GM12878 (cell line): Measurements from ENCODE around the gene PDE12. TPM values are rescaled to one million over a fixed set of nuclear protein-coding genes. Genes with fewer than 3 reads are reported as not detected.
A peak's percentile ranks its signal among the peaks of the same experiment; 100 is the strongest.

ENCODE experiments used
- ATAC-seq: fragments of 200-7000 bp; cut with Tn5 transposase; 3 replicates; pipeline ENCODE4 v1.9.1; 2020; ENCODE audit warnings: mild to moderate bottlenecking, moderate library complexity
- BruUV-seq: library from RNA; stranded (reverse); fragments of 400-500 nt; replicated peaks from 2 replicates; lab custom pipeline; 2021; lab: Mats Ljungman, UMichigan
- CTCF ChIA-PET: fragments of 300-600 bp; sonication (Branson Sonifier 250); formaldehyde crosslinking; extraction: SDS; loops from one replicate; lab custom pipeline; 2021; ENCODE audit warnings: inconsistent platforms; lab: Yijun Ruan, JAX
- POLR2A ChIA-PET: fragments of 350-600 bp; formaldehyde crosslinking; extraction: SDS; loops from one replicate; lab custom pipeline; 2021; ENCODE audit warnings: inconsistent platforms; lab: Charles Lee
- RAD21 ChIA-PET: fragments of 300-600 bp; sonication (Branson Sonifier 250); formaldehyde crosslinking; loops from one replicate; lab custom pipeline; 2023; ENCODE audit warnings: antibody characterized with exemption; ENCODE audit not compliant: unreplicated experiment; lab: Charles Lee
- SMC1A ChIA-PET: fragments of 300-600 bp; sonication (Branson Sonifier 250); formaldehyde crosslinking; loops from one replicate; lab custom pipeline; 2023; ENCODE audit not compliant: unreplicated experiment, uncharacterized antibody; lab: Charles Lee
- DNase-seq: peaks from one replicate; pipeline ENCODE4 v3.0.0-alpha.2; 2011; ENCODE audit warnings: low read depth, low spot score
- FAIRE-seq: peaks from 3 replicates; lab custom pipeline; 2011; peaks lifted over from hg19 to GRCh38; lab: Jason Lieb, UNC
- H2AFZ ChIP-seq: 2 replicates; pipeline ENCODE4 v1.6.0; 2011; ENCODE audit warnings: low read depth, low read length, control low read depth; ENCODE audit not compliant: control insufficient read depth
- H3K27ac ChIP-seq: 2 replicates; pipeline ENCODE4 v1.5.1; 2011; ENCODE audit warnings: control low read depth; ENCODE audit not compliant: control insufficient read depth, insufficient read depth
- H3K27me3 ChIP-seq, 2 experiments: replicated peaks in 1 of 2; 2 replicates each; pipeline versions ENCODE4 v1.6.0 to v1.6.1; 2011; ENCODE audit warnings: low read length in 1 of 2; ENCODE audit not compliant: control insufficient read depth in 2 of 2, insufficient read depth in 2 of 2
- H3K36me3 ChIP-seq, 2 experiments: 2 replicates each; pipeline ENCODE4 v1.5.1; 2011; ENCODE audit warnings: low read length in 1 of 2; ENCODE audit not compliant: control insufficient read depth in 2 of 2, insufficient read depth in 2 of 2
- H3K4me1 ChIP-seq: 2 replicates; pipeline ENCODE4 v1.6.1; 2011; ENCODE audit warnings: mild to moderate bottlenecking, low read length, moderate library complexity, mixed read lengths; ENCODE audit not compliant: control insufficient read depth, insufficient read depth
- H3K4me2 ChIP-seq: 2 replicates; pipeline ENCODE4 v1.6.0; 2011; ENCODE audit warnings: control low read depth; ENCODE audit not compliant: control insufficient read depth, insufficient read depth
- H3K4me3 ChIP-seq: fragments of 200-600 bp; sonication (generic); 2 replicates; pipeline ENCODE4 v1.5.1; 2016
- H3K79me2 ChIP-seq: 2 replicates; pipeline ENCODE4 v1.6.0; 2011; ENCODE audit warnings: low read length; ENCODE audit not compliant: control insufficient read depth, insufficient read depth
- H3K9ac ChIP-seq: 2 replicates; pipeline ENCODE4 v1.8.0; 2011; ENCODE audit warnings: low read length, control low read depth, mixed read lengths; ENCODE audit not compliant: control insufficient read depth, insufficient read depth
- H3K9me3 ChIP-seq: replicated peaks from 3 replicates; pipeline ENCODE4 v1.5.1; 2011; ENCODE audit warnings: mild to moderate bottlenecking, low read length; ENCODE audit not compliant: control insufficient read depth, insufficient read depth
- H4K20me1 ChIP-seq: 2 replicates; pipeline ENCODE4 v1.6.0; 2011; ENCODE audit not compliant: control insufficient read depth, insufficient read depth
- CBX5 ChIP-seq: sonication (generic); IDR thresholded peaks from 2 replicates; pipeline ENCODE4 v1.6.1; 2016; ENCODE audit warnings: low read depth, moderate library complexity, mild to moderate bottlenecking, inconsistent platforms
- TCF3 ChIP-seq: IDR thresholded peaks from 2 replicates; pipeline ENCODE4 v1.6.1; 2012; ENCODE audit warnings: low read depth, mild to moderate bottlenecking, low read length, borderline replicate concordance; ENCODE audit not compliant: insufficient read depth
- WGBS: methylation state at CpG from one replicate; pipeline ENCODE4 v1.1.6; 2016; ENCODE audit warnings: low lambda C conversion rate; ENCODE audit not compliant: insufficient replicate concordance, insufficient coverage; ENCODE audit errors: missing lambda C conversion rate; 5-methylcytosine and 5-hydroxymethylcytosine counted together
- in situ Hi-C: fragments of 300-500 bp; cut with MboI; formaldehyde crosslinking; loops from 9 replicates; pipeline ENCODE4 v1.14.3; 2018; ENCODE audit warnings: mixed read lengths
- intact Hi-C: fragments of 100-400 bp; cut with micrococcal nuclease; formaldehyde crosslinking; loops from one replicate; pipeline ENCODE4 v1.14.2; 2022; ENCODE audit not compliant: unreplicated experiment
- polyA plus RNA-seq, 11 experiments: library from polyadenylated mRNA; depleted of rRNA in 4 of 11; unstranded in 6 of 11; stranded (reverse) in 5 of 11; fragments of >200 nt; fragmentation: Nextera tagmentation in 4 of 11; fragmentation: Illumina TruSeq in 1 of 11; extraction: Ambion mirVana in 4 of 11; extraction: Trizol in 1 of 11; gene quantifications; 1 replicate in 1 of 11; 2 replicates in 10 of 11; pipeline versions ENCODE4 v1.2.1 to v1.2.3, GENCODE V29; 2011 to 2016; ENCODE audit warnings: inconsistent platforms in 2 of 11, missing spikeins in 2 of 11, low read depth in 1 of 11
- total RNA-seq, 4 experiments: library from RNA; depleted of rRNA in 3 of 4; stranded (reverse); fragments of >200 nt in 3 of 4; fragmentation: Illumina TruSeq in 1 of 4; extraction: Trizol in 1 of 4; gene quantifications; 2 replicates each; pipeline versions ENCODE4 v1.2.1 to v1.2.3, GENCODE V29; 2013 to 2021
- TF ChIP-seq, protein P1 (sequence below): fragments of 450-650 bp; formaldehyde crosslinking; IDR thresholded peaks from 2 replicates; pipeline ENCODE4 v1.4.0; 2022; ENCODE audit warnings: mild to moderate bottlenecking, moderate library complexity

Gene PDE12
- total and polyA plus RNA-seq, 10 of the 15 experiments (the other 5 are each of a cell fraction or from before 2014, with no cell fraction given), result 3.0 to 26.1 (median 17.4) TPM

DNA sequence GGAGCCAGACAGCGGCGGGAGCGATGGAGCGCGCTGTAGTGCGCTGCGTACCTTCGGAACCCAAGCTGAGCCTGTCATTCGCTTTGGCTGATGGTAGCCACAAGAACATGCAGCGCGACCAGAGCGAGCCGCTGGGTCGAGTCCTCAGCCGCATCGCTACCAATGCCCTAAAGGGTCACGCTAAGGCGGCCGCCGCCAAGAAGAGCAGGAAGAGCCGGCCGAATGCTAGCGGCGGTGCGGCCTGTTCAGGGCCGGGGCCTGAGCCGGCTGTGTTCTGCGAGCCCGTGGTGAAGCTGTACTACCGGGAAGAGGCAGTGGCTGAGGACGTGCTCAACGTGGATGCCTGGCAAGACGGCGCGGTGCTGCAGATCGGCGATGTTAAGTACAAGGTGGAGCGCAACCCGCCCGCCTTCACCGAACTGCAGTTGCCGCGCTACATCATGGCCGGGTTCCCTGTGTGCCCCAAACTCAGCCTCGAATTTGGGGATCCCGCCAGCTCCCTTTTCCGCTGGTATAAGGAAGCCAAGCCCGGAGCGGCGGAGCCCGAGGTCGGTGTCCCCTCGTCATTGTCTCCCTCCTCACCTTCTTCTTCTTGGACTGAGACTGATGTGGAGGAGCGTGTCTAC is 498 bp downstream of the PDE12 start:
- WGBS, result under 1% methylated on average over 54 of the region's 54 CpGs
- H3K27ac ChIP-seq, result peak overlapping the region; percentile 99
- TF ChIP-seq CBX5, result 0 out of 2 replicates have a peak, but pooled peaks have one; percentile 51
- TF ChIP-seq, protein P1, sequence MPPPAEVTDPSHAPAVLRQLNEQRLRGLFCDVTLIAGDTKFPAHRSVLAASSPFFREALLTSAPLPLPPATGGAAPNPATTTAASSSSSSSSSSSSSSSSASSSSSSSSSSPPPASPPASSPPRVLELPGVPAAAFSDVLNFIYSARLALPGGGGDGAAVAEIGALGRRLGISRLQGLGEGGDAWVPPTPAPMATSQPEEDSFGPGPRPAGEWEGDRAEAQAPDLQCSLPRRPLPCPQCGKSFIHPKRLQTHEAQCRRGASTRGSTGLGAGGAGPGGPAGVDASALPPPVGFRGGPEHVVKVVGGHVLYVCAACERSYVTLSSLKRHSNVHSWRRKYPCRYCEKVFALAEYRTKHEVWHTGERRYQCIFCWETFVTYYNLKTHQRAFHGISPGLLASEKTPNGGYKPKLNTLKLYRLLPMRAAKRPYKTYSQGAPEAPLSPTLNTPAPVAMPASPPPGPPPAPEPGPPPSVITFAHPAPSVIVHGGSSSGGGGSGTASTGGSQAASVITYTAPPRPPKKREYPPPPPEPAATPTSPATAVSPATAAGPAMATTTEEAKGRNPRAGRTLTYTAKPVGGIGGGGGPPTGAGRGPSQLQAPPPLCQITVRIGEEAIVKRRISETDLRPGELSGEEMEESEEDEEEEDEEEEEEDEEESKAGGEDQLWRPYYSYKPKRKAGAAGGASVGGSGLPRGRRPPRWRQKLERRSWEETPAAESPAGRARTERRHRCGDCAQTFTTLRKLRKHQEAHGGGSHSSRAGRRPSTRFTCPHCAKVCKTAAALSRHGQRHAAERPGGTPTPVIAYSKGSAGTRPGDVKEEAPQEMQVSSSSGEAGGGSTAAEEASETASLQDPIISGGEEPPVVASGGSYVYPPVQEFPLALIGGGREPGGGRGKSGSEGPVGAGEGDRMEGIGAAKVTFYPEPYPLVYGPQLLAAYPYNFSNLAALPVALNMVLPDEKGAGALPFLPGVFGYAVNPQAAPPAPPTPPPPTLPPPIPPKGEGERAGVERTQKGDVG (CRISPR knock-in tag), result no peak
- TF ChIP-seq TCF3, result 0 out of 2 replicates have a peak, but pooled peaks have one; percentile 0
- H3K27me3 ChIP-seq, result no peaks in the 10 kb centered on the region
- ChIA-PET RAD21 (interaction anchor here (0.5 to 3.7 kb wide), 7 partner anchors 40 to 385 kb away, joined by 3 to 22 read pairs (median 4); partner anchors contain the start of genes ARF4 and DENND6A), SMC1A (interaction anchor here (0.5 to 2.6 kb wide), 7 partner anchors 11 to 328 kb away, joined by 4 to 14 read pairs (median 5); partner anchors contain the start of gene ARF4), CTCF (interaction anchor here (0.7 to 1.6 kb wide), 7 partner anchors 12 to 329 kb away, joined by 3 to 7 read pairs (median 4); partner anchors contain the start of genes APPL1 and ARF4), POLR2A (interaction anchor here (0.8 to 5.5 kb wide), 4 partner anchors 9 to 115 kb away, joined by 3 to 36 read pairs (median 3); partner anchors contain the start of gene ARF4)
- H3K36me3 ChIP-seq, result peaks cover 0 to 14% of the 10 kb centered on the region in 2 experiments; a peak in 2 of 4 replicates
- intact Hi-C loops (loop anchor here (2.0 to 5.0 kb wide), 2 partner anchors 40 to 136 kb away; partner anchors contain the start of genes ARF4 and DENND6A), in situ Hi-C loops (no loop called here)
- H3K9me3 ChIP-seq, result no peaks in the 10 kb centered on the region
- ATAC-seq (peak; percentile 53), DNase-seq (no peak), FAIRE-seq (no peak)
- H3K4me2 ChIP-seq, result peak overlapping the region; percentile 85
- no peaks in the 10 kb centered on the region for H4K20me1 ChIP-seq
- H2AFZ ChIP-seq, result peak overlapping the region; percentile 100
- H3K4me3 ChIP-seq, result peak overlapping the region; percentile 76
- H3K4me1 ChIP-seq, result no peaks in the 10 kb centered on the region; the same call in none of the 2 replicates
- TSS peak; percentile 60 for BruUV-seq
- H3K9ac ChIP-seq, result peak overlapping the region; percentile 96
- H3K79me2 ChIP-seq, result peaks cover 61% of the 10 kb centered on the region
